ENCODE data around the gene DNAH2.

DNAH2 gene

GRCh38 chr17:7811251-7811650, 93.7 kb downstream of the DNAH2 start:
- Histone ChIP-seq H3K4me2 (ENCODE audit: low read depth, low read length) (no peak overlapping the region), H3K4me1 (ENCODE audit: low read length) (no peaks in the 10 kb centered on the region), H3K4me3 (ENCODE audit: low read length) (no peak overlapping the region), H3K9ac (ENCODE audit: low read length) (no peak overlapping the region), H4K20me1 (ENCODE audit: insufficient read depth, low read length) (no peaks in the 10 kb centered on the region), H3K9me2 (replicated peaks; ENCODE audit: insufficient read depth, low read length) (no peaks in the 10 kb centered on the region), H2AFZ (ENCODE audit: low read length) (no peak overlapping the region), H3K27me3 (replicated peaks; ENCODE audit: insufficient read depth, low read length) (peaks cover 90% of the 10 kb centered on the region), H3K79me2 (ENCODE audit: low read length) (no peaks in the 10 kb centered on the region), H3K27ac (ENCODE audit: low read length) (no peak overlapping the region), H3F3A (ENCODE audit: insufficient read depth, low read length) (no peaks in the 10 kb centered on the region), H3K9me3 (replicated peaks; ENCODE audit: insufficient read depth, low read length) (no peaks in the 10 kb centered on the region), H3K36me3 (replicated peaks; ENCODE audit: insufficient read depth, low read length) (no peaks in the 10 kb centered on the region)
- TF ChIP-seq EZH2 (optimal IDR thresholded peaks at IDR 0.05; ENCODE audit: low read depth, low read length) (no peak), CTCF (IDR thresholded peaks at IDR 0.05; ENCODE audit: low read length) (no peak), EZH2phosphoT487 (IDR thresholded peaks at IDR 0.05; ENCODE audit: low read length) (no peak)
- no peak for DNase-seq

- TF ChIP-seq CTCF (IDR thresholded peaks at IDR 0.05; ENCODE audit: low read length), result no peak
- TF ChIP-seq EZH2 (optimal IDR thresholded peaks at IDR 0.05; ENCODE audit: low read depth, low read length), result no peak
- peaks cover 95% of the 10 kb centered on the region for H3K27me3 ChIP-seq (replicated peaks; ENCODE audit: insufficient read depth, low read length)
- H3K79me2 ChIP-seq (ENCODE audit: low read length), result no peaks in the 10 kb centered on the region
- H3K9me2 ChIP-seq (replicated peaks; ENCODE audit: insufficient read depth, low read length), result no peaks in the 10 kb centered on the region
- no peaks in the 10 kb centered on the region for H4K20me1 ChIP-seq (ENCODE audit: insufficient read depth, low read length)
- no peak overlapping the region for H3K4me2 ChIP-seq (ENCODE audit: low read depth, low read length)
- H3K4me3 ChIP-seq (ENCODE audit: low read length), result no peak overlapping the region
- no peaks in the 10 kb centered on the region for H3F3A ChIP-seq (ENCODE audit: insufficient read depth, low read length)
- H3K9me3 ChIP-seq (replicated peaks; ENCODE audit: insufficient read depth, low read length), result no peaks in the 10 kb centered on the region
- no peaks in the 10 kb centered on the region for H3K36me3 ChIP-seq (replicated peaks; ENCODE audit: insufficient read depth, low read length)
- no peak for DNase-seq
- H2AFZ ChIP-seq (ENCODE audit: low read length), result no peak overlapping the region
- no peaks in the 10 kb centered on the region for H3K4me1 ChIP-seq (ENCODE audit: low read length)
- no peak overlapping the region for H3K9ac ChIP-seq (ENCODE audit: low read length)
- H3K27ac ChIP-seq (ENCODE audit: low read length), result no peak overlapping the region
Observed at GRCh38 chr17:7814969-7815368, 97.4 kb downstream of the DNAH2 start.

- H2AFZ ChIP-seq (ENCODE audit: low read length), result no peak overlapping the region
- no peak overlapping the region for H3K4me2 ChIP-seq (ENCODE audit: low read depth, low read length)
- H3K27ac ChIP-seq (ENCODE audit: low read length), result no peak overlapping the region
- no peaks in the 10 kb centered on the region for H3K36me3 ChIP-seq (replicated peaks; ENCODE audit: insufficient read depth, low read length)
- peaks cover 97% of the 10 kb centered on the region for H3K27me3 ChIP-seq (replicated peaks; ENCODE audit: insufficient read depth, low read length)
- H3K9ac ChIP-seq (ENCODE audit: low read length), result no peak overlapping the region
- no peaks in the 10 kb centered on the region for H3K9me3 ChIP-seq (replicated peaks; ENCODE audit: insufficient read depth, low read length)
- DNase-seq, result no peak
- H3K4me3 ChIP-seq (ENCODE audit: low read length), result no peak overlapping the region
- no peaks in the 10 kb centered on the region for H3K9me2 ChIP-seq (replicated peaks; ENCODE audit: insufficient read depth, low read length)
- no peaks in the 10 kb centered on the region for H3K4me1 ChIP-seq (ENCODE audit: low read length)
- no peaks in the 10 kb centered on the region for H3F3A ChIP-seq (ENCODE audit: insufficient read depth, low read length)
- no peaks in the 10 kb centered on the region for H3K79me2 ChIP-seq (ENCODE audit: low read length)
- TF ChIP-seq EZH2phosphoT487 (IDR thresholded peaks at IDR 0.05; ENCODE audit: low read length) (no peak), EZH2 (optimal IDR thresholded peaks at IDR 0.05; ENCODE audit: low read depth, low read length) (no peak), CTCF (IDR thresholded peaks at IDR 0.05; ENCODE audit: low read length) (no peak)
- no peaks in the 10 kb centered on the region for H4K20me1 ChIP-seq (ENCODE audit: insufficient read depth, low read length)
Observed at GRCh38 chr17:7816926-7817642, 99.5 kb downstream of the DNAH2 start.

All from MM.1S (cell line).